ENCODE measurements around the gene TBL3.

TBL3 gene

GRCh38 chr16:1971796-1972489, at the start of gene TBL3:
TBL3 (plus strand) TSS chr16:1972053; CDS start chr16:1972165, 112 bp downstream.
- peak within 1 kb of the TSS; percentile 95 for H3K4me3 ChIP-seq (ENCODE audit: low read depth, low read length)
- peak; percentile 75 for DNase-seq (ENCODE audit: low read depth)
- 0 out of 2 replicates have a peak, but pooled peaks have one; percentile 8 for TF ChIP-seq CTCF (IDR thresholded peaks at IDR 0.05; ENCODE audit: control insufficient read depth, extremely low read depth, insufficient read depth)

DNA sequence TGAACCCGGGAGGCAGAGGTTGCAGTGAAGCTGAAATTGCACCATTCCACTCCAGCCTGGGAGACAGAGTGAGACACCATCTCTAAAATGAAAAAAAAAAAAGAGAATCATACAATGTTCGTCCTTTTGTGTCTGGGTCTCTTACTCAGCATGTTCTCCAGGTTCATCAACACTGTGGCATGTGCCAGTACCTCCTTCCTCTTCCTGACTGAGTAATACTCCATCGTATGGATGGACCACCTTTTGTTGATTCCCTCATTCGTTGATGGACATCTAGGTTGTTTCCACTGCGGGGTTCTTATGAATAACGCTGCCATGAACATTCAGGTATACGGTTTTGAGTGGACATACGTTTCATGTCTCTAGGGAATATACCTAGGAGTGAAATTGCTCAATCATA, 49.5 kb upstream of the TBL3 start:
- H3K4me3 ChIP-seq (ENCODE audit: low read depth, low read length), result no peak overlapping the region
- no peak for TF ChIP-seq CTCF (IDR thresholded peaks at IDR 0.05; ENCODE audit: control insufficient read depth, extremely low read depth, insufficient read depth)
- no peak for DNase-seq (ENCODE audit: low read depth)

GRCh38 chr16:1923299-1924034, 48.4 kb upstream of the TBL3 start:
- DNase-seq (ENCODE audit: low read depth), result no peak
- H3K4me3 ChIP-seq (ENCODE audit: low read depth, low read length), result no peak overlapping the region
- TF ChIP-seq CTCF (IDR thresholded peaks at IDR 0.05; ENCODE audit: control insufficient read depth, extremely low read depth, insufficient read depth), result no peak

DNA sequence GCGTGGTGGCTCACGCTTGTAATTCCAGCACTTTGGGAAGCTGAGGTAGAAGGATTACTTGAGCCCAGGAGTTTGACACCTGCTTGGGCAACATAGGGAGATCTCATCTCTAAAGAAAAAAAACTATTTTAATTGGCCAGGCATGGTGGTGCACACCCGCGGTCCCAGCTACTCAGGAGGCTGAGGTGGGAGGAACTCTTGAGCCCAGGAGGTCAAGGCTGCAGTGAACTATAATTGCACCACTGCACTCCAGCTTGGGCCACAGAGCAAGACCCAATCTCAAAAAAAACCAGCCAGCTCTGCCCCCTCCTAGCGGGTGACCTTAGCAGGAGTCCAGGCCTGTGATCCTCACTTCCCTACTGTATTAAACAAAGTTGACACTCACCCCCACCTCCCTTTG, 47.8 kb upstream of the TBL3 start:
- no peak for DNase-seq (ENCODE audit: low read depth)
- H3K4me3 ChIP-seq (ENCODE audit: low read depth, low read length), result no peak overlapping the region
- TF ChIP-seq CTCF (IDR thresholded peaks at IDR 0.05; ENCODE audit: control insufficient read depth, extremely low read depth, insufficient read depth), result no peak

GRCh38 chr16:1926271-1926670, 45.6 kb upstream of the TBL3 start:
- TF ChIP-seq CTCF (IDR thresholded peaks at IDR 0.05; ENCODE audit: control insufficient read depth, extremely low read depth, insufficient read depth), result no peak
- no peak overlapping the region for H3K4me3 ChIP-seq (ENCODE audit: low read depth, low read length)
- DNase-seq (ENCODE audit: low read depth), result no peak

DNA sequence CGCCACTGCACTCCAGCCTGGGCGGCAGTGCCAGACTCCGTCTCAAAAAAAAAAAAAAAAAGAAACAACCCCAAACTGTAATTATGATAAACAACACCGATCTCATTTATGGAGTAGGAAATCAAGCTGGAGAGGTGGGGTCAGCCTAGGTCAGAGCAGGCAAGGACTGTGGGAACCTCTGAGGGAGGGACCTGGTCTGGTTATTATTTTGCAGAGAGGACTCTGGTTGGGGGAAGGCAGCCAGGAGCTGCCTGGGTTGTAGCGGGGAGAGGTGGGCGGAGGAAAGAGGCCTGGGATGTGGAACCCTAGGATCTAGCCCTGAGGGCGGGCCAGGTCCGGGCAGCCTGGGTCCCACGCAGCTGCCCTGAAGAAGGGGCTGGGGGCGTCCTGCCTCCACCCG, 42.7 kb upstream of the TBL3 start:
- TF ChIP-seq CTCF (IDR thresholded peaks at IDR 0.05; ENCODE audit: control insufficient read depth, extremely low read depth, insufficient read depth), result no peak
- peak overlapping the region; percentile 17 for H3K4me3 ChIP-seq (ENCODE audit: low read depth, low read length)
- DNase-seq (ENCODE audit: low read depth), result no peak
